Measurements from ENCODE around the gene PCDHGB6. TPM values are rescaled to one million over a fixed set of nuclear protein-coding genes. Genes with fewer than 3 reads are reported as not detected.
"Not testable (repeated sequence)": the region's sequence is repeated elsewhere in the genome, so short reads cannot be mapped to it uniquely, and the experiment has no call there.

PCDHGB6 gene
- total RNA-seq, 2 donors from 2014 or later, result 0.08 TPM; not detected in 1

- ATAC-seq (peak in 1 of 2 donors; percentile 37), DNase-seq (ENCODE audit: low spot score in 2 of 2) (no peak)
- Mint-ChIP-seq H3K27ac (no peak overlapping the region), H3K36me3 (peaks cover 36 to 58% of the 10 kb centered on the region in 2 donors), H3K9me3 (peaks cover 26 to 35% of the 10 kb centered on the region in 2 donors)
Measured at GRCh38 chr5:141431286-141431685, 23.5 kb downstream of the PCDHGB6 start.

DNA sequence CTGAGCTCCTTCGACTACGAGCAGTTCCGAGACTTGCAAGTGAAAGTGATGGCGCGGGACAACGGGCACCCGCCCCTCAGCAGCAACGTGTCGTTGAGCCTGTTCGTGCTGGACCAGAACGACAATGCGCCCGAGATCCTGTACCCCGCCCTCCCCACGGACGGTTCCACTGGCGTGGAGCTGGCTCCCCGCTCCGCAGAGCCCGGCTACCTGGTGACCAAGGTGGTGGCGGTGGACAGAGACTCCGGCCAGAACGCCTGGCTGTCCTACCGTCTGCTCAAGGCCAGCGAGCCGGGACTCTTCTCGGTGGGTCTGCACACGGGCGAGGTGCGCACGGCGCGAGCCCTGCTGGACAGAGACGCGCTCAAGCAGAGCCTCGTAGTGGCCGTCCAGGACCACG, 24.5 kb downstream of the PCDHGB6 start:
- ATAC-seq; DNase-seq (ENCODE audit: low spot score in 2 of 2); H3K27ac Mint-ChIP-seq: not testable (repeated sequence)
- H3K9me3 Mint-ChIP-seq, result peaks cover 20 to 31% of the 10 kb centered on the region in 2 donors
- H3K36me3 Mint-ChIP-seq, result peaks cover 36 to 51% of the 10 kb centered on the region in 2 donors

DNA sequence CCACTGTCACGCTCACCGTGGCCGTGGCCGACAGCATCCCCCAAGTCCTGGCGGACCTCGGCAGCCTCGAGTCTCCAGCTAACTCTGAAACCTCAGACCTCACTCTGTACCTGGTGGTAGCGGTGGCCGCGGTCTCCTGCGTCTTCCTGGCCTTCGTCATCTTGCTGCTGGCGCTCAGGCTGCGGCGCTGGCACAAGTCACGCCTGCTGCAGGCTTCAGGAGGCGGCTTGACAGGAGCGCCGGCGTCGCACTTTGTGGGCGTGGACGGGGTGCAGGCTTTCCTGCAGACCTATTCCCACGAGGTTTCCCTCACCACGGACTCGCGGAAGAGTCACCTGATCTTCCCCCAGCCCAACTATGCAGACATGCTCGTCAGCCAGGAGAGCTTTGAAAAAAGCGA, 24.9 kb downstream of the PCDHGB6 start:
- not testable (repeated sequence) for ATAC-seq; DNase-seq (ENCODE audit: low spot score in 2 of 2); H3K27ac Mint-ChIP-seq
- Mint-ChIP-seq H3K9me3 (peaks cover 20 to 31% of the 10 kb centered on the region in 2 donors), H3K36me3 (peaks cover 36 to 48% of the 10 kb centered on the region in 2 donors)

DNA sequence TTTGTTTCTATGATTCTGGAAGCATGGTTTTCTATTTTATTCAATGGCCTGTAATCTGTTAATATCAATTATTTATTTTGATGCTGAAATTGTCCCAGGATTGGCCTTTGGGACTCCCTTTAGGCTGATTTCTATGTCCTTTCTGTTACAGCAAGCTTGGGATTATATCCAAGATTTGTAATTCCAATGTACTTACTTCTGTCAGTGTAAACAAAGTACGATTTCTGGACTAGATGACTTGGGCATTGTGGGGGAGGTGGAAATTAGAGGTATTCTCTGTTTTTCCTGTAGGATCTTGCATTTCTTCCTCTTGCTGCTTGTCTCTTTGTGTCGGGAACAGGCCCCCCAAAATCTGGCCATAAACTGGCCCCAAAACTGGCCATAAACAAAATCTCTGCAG, 26.2 kb downstream of the PCDHGB6 start:
- Mint-ChIP-seq H3K27ac (no peak overlapping the region), H3K36me3 (peaks cover 29 to 37% of the 10 kb centered on the region in 2 donors), H3K9me3 (peaks cover 16 to 25% of the 10 kb centered on the region in 2 donors)
- DNase-seq (ENCODE audit: low spot score in 2 of 2), result no peak
- ATAC-seq, result no peak

GRCh38 chr5:141437221-141437620, 29.4 kb downstream of the PCDHGB6 start:
- ATAC-seq, result no peak
- peaks cover 3 to 11% of the 10 kb centered on the region in 2 donors for H3K9me3 Mint-ChIP-seq

GRCh38 chr5:141439411-141440141, 31.8 kb downstream of the PCDHGB6 start:
- no peak for DNase-seq (ENCODE audit: low spot score in 2 of 2)
- peaks cover 4 to 6% of the 10 kb centered on the region in 2 donors for H3K36me3 Mint-ChIP-seq
- no peak overlapping the region for H3K27ac Mint-ChIP-seq
- no peak for ATAC-seq
- H3K9me3 Mint-ChIP-seq, result peaks cover 3 to 5% of the 10 kb centered on the region in 2 donors

More at GRCh38 chr5:141437221-141437620, 29.4 kb downstream of the PCDHGB6 start:
- Mint-ChIP-seq H3K36me3 (peaks cover 13 to 17% of the 10 kb centered on the region in 2 donors), H3K27ac (no peak overlapping the region)
- DNase-seq (ENCODE audit: low spot score in 2 of 2), result no peak

DNA sequence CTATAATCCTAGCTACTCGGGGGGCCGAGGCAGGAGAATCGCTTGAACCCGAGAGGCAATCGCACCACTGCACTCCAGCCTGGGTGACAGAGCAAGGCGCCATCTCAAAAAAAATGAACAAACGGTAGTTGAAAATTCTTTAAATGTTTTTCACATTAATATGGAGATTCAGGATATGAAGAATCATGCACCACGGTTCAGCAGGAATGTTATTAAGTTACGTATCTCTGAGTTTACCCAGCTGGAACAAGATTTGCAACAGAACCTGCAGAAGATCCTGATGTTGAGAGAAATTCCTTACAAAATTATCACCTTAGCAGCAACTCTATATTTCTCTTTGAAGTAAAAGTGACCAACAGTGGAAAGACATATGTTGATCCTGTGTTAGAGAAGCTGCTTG, 32.5 kb downstream of the PCDHGB6 start:
- DNase-seq (ENCODE audit: low spot score in 2 of 2) (no peak), ATAC-seq (no peak)
- Mint-ChIP-seq H3K36me3 (peaks cover 4 to 6% of the 10 kb centered on the region in 2 donors), H3K9me3 (peaks cover 3 to 5% of the 10 kb centered on the region in 2 donors), H3K27ac (no peak overlapping the region)

DNA sequence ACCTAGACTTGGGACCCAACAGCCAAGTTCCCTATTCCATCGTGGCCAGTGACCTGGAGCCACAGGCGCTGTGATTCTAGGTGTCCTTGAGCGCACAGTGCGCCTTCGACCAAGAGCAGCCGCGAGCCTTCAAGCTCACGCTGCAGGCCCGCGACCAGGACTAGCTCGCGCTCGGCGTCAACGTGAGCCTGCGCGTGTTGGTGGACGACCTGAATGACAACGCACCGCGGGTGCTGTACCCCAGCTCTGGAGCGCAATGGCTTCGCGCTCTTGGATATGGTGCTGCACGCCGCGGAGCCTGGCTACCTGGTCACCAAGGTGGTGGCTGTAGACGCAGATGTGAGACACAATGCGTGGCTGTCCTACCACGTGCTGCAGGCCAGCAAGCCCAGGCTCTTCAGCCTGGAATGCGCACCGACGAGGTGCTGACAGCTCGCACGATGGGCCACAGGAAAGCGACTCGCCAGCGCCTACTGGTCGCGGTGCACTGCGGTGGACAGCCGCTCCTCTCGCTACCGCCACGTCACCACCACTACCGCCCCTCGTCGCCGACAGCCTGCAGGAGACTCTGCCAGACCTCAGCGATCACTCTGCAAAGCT, 33.9 kb downstream of the PCDHGB6 start:
- no peak for ATAC-seq
- DNase-seq (ENCODE audit: low spot score in 2 of 2), result no peak

More for the DNA sequence above, 33.9 kb downstream of the PCDHGB6 start:
- no peak overlapping the region for H3K27ac Mint-ChIP-seq
- H3K36me3 Mint-ChIP-seq, result peaks cover 4 to 6% of the 10 kb centered on the region in 2 donors
- peaks cover 3 to 5% of the 10 kb centered on the region in 2 donors for H3K9me3 Mint-ChIP-seq

Other genes starting within 250 kb of the PCDHGB6 start
- not detected for gene PCDHB7, start 235.4 kb upstream of the PCDHGB6 start, total RNA-seq
- not detected for gene PCDHB8, start 230.2 kb upstream of the PCDHGB6 start, total RNA-seq
- gene PCDHB16, start 225.6 kb upstream of the PCDHGB6 start, total RNA-seq, result not detected
- not detected for gene PCDHB9, start 220.9 kb upstream of the PCDHGB6 start, total RNA-seq
- not detected for gene PCDHB10, start 215.7 kb upstream of the PCDHGB6 start, total RNA-seq
- gene PCDHB11, start 208.4 kb upstream of the PCDHGB6 start, total RNA-seq, result not detected
- not detected for gene PCDHB12, start 199.3 kb upstream of the PCDHGB6 start, total RNA-seq
- gene PCDHB13, start 194.1 kb upstream of the PCDHGB6 start, total RNA-seq, result not detected
- gene PCDHB14, start 184.7 kb upstream of the PCDHGB6 start, total RNA-seq, result not detected
- not detected for gene PCDHB15, start 162.6 kb upstream of the PCDHGB6 start, total RNA-seq
- under 1 TPM in 1 of 2 donors, not detected in 1; 0.23 TPM for gene SLC25A2, start 104.0 kb upstream of the PCDHGB6 start, total RNA-seq
- gene TAF7, start 87.2 kb upstream of the PCDHGB6 start, total RNA-seq, result 10 to 100 TPM; 44.7 to 46.7 TPM
- under 1 TPM in 1 of 2 donors, not detected in 1; 0.11 TPM for gene PCDHGA1, start 77.5 kb upstream of the PCDHGB6 start, total RNA-seq
- gene PCDHGA2, start 69.3 kb upstream of the PCDHGB6 start, total RNA-seq, result not detected
- gene PCDHGA3, start 64.2 kb upstream of the PCDHGB6 start, total RNA-seq, result not detected
- not detected for gene PCDHGB1, start 57.9 kb upstream of the PCDHGB6 start, total RNA-seq
- not detected for gene PCDHGA4, start 53.0 kb upstream of the PCDHGB6 start, total RNA-seq
- gene PCDHGB2, start 48.0 kb upstream of the PCDHGB6 start, total RNA-seq, result under 1 TPM; 0.12 to 0.20 TPM
- gene PCDHGA5, start 43.9 kb upstream of the PCDHGB6 start, total RNA-seq, result under 1 TPM in 1 of 2 donors, not detected in 1; 0.09 TPM
- under 1 TPM; 0.09 to 0.14 TPM for gene PCDHGB3, start 37.8 kb upstream of the PCDHGB6 start, total RNA-seq
- under 1 TPM; 0.08 to 0.09 TPM for gene PCDHGA6, start 34.1 kb upstream of the PCDHGB6 start, total RNA-seq
- not detected for gene PCDHGA7, start 25.3 kb upstream of the PCDHGB6 start, total RNA-seq
- not detected for gene PCDHGB4, start 20.3 kb upstream of the PCDHGB6 start, total RNA-seq
- not detected for gene PCDHGA8, start 15.4 kb upstream of the PCDHGB6 start, total RNA-seq
- gene PCDHGB5, start 10.1 kb upstream of the PCDHGB6 start, total RNA-seq, result under 1 TPM in 1 of 2 donors, not detected in 1; 0.12 TPM
- under 1 TPM in 1 of 2 donors, not detected in 1; 0.23 TPM for gene PCDHGA9, start 5.2 kb upstream of the PCDHGB6 start, total RNA-seq
- gene PCDHGA10, start 5.0 kb downstream of the PCDHGB6 start, total RNA-seq, result not detected
- under 1 TPM in 1 of 2 donors, not detected in 1; 0.08 TPM for gene PCDHGB7, start 9.7 kb downstream of the PCDHGB6 start, total RNA-seq
- under 1 TPM; 0.09 to 0.14 TPM for gene PCDHGA11, start 13.0 kb downstream of the PCDHGB6 start, total RNA-seq
- gene PCDHGA12, start 22.5 kb downstream of the PCDHGB6 start, total RNA-seq, result under 1 TPM; 0.10 to 0.16 TPM
- under 1 TPM in 1 of 2 donors, not detected in 1; 0.19 TPM for gene PCDHGC3, start 67.9 kb downstream of the PCDHGB6 start, total RNA-seq
- not detected for gene PCDHGC4, start 77.0 kb downstream of the PCDHGB6 start, total RNA-seq
- not detected for gene PCDHGC5, start 81.1 kb downstream of the PCDHGB6 start, total RNA-seq
- 100 to 1,000 TPM; 184 to 216 TPM for gene DIAPH1, start 211.0 kb downstream of the PCDHGB6 start, total RNA-seq
- 100 to 1,000 TPM in 1 of 2 donors, 10 to 100 TPM in 1; 70.7 to 110 TPM for gene HDAC3, start 228.8 kb downstream of the PCDHGB6 start, total RNA-seq
- 10 to 100 TPM; 22.2 to 34.2 TPM for gene RELL2, start 229.0 kb downstream of the PCDHGB6 start, total RNA-seq
- 10 to 100 TPM; 44.9 to 62.9 TPM for gene FCHSD1, start 243.4 kb downstream of the PCDHGB6 start, total RNA-seq